Measurements from ENCODE around the gene MAMDC2.
"Not testable (repeated sequence)": the region's sequence is repeated elsewhere in the genome, so short reads cannot be mapped to it uniquely, and the experiment has no call there.

Gene MAMDC2

GRCh38 chr9:70036641-70037040 lies 7.0 kb upstream of the MAMDC2 start:
- in situ Hi-C loops (cut with MboI; ENCODE audit: low sequenced_read_pairs): no loop called here

DNA sequence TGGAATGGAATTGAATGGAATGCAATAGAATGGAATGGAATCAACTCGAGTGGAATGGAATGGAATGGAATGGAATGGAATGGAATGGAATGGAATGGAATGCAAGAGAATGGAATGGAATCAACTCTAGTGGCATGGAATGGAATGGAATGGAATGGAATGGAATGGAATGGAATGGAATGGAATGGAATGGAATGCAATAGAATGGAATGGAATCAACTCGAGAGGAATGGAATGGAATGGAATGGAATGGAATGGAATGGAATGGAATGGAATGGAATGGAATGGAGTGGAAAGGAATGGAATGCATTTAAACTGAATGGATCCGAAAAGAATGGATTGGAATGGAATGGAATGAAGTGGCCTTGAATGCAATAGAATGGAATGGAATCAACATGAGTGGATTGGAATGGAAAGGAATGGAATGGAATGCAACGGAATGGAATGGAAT lies 5.5 kb upstream of the MAMDC2 start:
- in situ Hi-C loops (cut with MboI; ENCODE audit: low sequenced_read_pairs): not testable (repeated sequence)

DNA sequence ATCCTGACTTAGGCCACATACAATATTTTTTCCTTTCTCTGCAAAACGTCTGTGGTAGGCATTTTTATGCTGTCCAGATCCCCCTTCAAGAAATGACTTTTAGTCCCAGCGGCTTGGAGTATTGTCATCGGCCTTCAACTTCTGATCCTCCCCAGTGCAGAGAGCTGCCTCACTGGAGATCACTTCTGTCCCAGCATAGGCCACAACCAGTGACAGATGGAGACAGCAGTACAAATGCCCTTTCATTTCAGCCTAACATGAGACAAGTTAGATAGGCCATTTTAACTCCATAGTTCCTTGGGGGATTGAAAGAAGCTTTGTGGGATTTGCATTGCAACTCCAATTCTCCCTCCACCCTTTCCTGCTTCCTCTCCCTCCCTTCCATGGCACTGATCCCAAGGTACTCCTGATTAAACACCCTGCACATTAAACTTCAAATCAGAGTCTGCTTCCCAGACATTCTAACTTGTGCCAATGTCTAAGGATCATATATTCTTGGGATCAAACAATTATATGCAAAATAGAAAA lies 3.2 kb upstream of the MAMDC2 start:
- in situ Hi-C loops (cut with MboI; ENCODE audit: low sequenced_read_pairs): no loop called here

GRCh38 chr9:70042461-70043215 lies 1.0 kb upstream of the MAMDC2 start:
- in situ Hi-C loops (cut with MboI; ENCODE audit: low sequenced_read_pairs): no loop called here

GRCh38 chr9:70043285-70043684 lies 363 bp upstream of the MAMDC2 start:
- in situ Hi-C loops (cut with MboI; ENCODE audit: low sequenced_read_pairs): no loop called here

DNA sequence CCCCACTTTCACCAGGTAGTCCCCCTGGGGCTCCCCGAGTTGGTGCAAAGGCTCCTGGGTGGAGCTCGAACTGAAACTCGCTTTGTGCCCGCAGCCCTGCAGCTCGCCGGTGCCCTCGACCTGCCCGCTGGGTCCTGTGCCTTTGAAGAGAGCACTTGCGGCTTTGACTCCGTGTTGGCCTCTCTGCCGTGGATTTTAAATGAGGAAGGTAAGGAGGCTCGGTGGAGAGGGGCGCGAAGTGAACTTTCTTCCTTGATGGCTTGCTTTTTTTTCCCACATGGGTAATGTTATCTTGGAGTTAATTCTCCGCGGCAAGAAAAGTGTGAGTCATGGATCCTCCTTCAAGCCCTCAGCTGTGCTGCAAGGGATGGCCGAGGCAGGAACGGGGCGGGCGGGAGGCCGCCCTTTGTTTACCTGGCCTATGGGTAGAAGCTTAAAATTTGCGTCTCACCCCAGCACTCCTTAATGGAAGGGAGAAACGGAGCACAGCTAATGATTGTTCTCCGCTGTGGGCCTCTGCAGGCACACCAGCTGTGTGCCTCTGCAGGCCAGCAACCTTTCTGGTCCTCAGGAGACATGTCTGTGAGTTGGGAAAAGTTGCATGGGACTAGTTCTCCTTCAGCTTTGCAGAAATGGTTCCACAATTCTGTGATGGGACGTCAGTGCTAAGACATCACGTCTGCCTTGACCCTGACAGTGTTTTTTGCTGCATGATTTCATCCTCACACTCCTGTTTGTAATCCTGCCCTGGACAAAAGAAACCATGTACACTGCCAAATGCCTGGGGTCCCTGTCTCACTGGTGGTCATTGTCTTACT lies 1.1 kb downstream of the MAMDC2 start:
- in situ Hi-C loops (cut with MboI; ENCODE audit: low sequenced_read_pairs): no loop called here

GRCh38 chr9:70045452-70045851 lies 1.8 kb downstream of the MAMDC2 start:
- in situ Hi-C loops (cut with MboI; ENCODE audit: low sequenced_read_pairs): no loop called here

GRCh38 chr9:70046274-70047070 lies 2.8 kb downstream of the MAMDC2 start:
- in situ Hi-C loops (cut with MboI; ENCODE audit: low sequenced_read_pairs): no loop called here

GRCh38 chr9:70049236-70049635 lies 5.6 kb downstream of the MAMDC2 start:
- in situ Hi-C loops (cut with MboI; ENCODE audit: low sequenced_read_pairs): no loop called here

DNA sequence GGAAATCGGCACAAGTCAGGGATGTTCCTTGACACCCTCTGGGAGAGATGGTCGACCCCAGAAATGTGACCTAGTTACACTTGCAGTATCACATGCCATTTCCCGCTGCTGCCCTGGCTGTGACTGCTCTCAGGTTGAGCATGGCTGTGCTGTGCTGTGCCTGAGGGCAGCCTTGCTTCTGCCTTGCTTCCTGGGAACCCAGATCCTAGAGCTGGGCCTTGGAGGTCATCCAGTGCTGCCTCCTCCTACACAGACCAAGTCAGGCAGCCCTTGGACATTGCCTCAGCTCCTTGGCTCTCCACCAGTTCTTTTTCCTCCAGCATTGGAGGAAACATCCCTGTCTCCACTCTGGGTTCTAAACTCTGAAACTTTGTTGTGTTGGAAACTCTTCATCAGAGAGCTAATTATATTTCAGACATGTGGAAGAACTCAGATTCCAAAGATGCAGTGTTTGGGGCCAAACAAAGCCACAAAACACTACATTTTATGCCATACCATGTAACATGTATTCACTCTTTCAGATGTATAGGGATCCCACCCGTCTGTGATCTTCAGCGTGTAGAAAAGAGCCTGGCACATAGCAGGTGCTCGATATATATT lies 6.1 kb downstream of the MAMDC2 start:
- in situ Hi-C loops (cut with MboI; ENCODE audit: low sequenced_read_pairs): no loop called here

DNA sequence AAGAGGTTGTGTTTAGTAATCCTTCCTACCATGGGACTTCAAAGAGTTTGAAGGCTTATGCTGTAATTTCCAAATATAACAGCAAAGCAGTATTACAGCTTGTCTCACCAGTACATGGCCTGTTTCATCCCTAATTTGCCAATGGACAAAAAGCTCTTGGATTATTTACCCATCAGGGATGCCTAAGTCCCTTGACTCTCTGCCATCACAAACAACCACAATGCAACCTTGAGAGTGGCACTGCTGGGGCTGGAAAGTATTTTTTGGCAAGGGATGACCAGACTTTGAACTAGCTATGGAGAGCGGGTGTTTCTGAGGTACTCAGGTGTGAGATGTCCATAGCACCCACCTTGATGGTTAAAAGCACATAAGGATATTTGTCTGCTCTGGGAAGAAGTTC lies 9.1 kb downstream of the MAMDC2 start:
- in situ Hi-C loops (cut with MboI; ENCODE audit: low sequenced_read_pairs): no loop called here

- in situ Hi-C loops (cut with MboI; ENCODE audit: low sequenced_read_pairs): no loop called here
These were observed 10.2 kb downstream of the MAMDC2 start for GRCh38 chr9:70053864-70054263.

DNA sequence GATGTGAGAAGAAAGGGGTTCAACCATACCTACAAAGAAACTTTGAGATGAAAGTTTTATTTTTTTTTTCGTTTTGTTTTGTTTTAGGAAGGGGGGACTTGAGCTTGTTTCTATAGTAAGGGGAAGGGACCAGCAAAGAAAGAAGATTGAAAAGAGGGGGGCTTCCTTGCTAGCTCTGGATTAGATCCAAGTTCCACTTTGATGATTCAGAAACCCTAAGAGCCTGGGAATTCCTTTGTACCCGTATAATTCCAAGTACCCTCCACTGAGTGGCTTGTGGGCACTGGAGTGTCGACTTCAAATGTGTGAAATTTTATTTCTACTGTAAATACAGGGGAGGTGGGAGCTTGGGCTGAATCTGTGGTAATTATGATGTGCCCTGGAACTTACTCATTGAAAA lies 10.9 kb downstream of the MAMDC2 start:
- in situ Hi-C loops (cut with MboI; ENCODE audit: low sequenced_read_pairs): no loop called here

GRCh38 chr9:70055406-70056210 lies 12.0 kb downstream of the MAMDC2 start:
- in situ Hi-C loops (cut with MboI; ENCODE audit: low sequenced_read_pairs): no loop called here

- in situ Hi-C loops (cut with MboI; ENCODE audit: low sequenced_read_pairs): no loop called here
These were observed 12.7 kb downstream of the MAMDC2 start for GRCh38 chr9:70056211-70056944.

DNA sequence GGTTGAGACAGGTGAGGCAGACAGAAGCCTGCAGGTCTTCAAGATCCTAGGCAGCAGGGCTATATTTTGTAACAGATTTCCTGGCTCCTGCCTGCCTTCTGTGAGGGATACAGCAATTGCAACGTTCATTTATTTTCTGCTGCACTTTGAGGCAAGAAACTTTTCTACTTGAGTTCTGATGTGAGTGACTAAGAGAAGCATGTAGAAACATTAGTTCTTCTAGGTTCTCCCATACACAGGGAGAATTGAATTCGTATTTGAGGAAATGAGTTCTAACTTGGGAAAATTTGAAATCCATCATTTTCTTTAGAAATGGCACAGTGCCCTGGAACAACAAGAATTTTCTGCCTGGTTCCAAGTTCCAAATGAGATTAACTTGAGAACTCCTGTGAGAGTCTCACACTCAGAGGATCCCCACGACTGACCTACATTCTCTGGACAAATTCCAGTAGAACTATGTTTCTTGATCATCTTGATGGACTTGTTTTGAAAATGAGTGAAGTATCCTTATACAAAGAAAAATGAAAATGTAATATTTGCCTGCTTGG lies 15.0 kb downstream of the MAMDC2 start:
- in situ Hi-C loops (cut with MboI; ENCODE audit: low sequenced_read_pairs): no loop called here

- in situ Hi-C loops (cut with MboI; ENCODE audit: low sequenced_read_pairs): no loop called here
These were observed 16.7 kb downstream of the MAMDC2 start for GRCh38 chr9:70060148-70060882.

- in situ Hi-C loops (cut with MboI; ENCODE audit: low sequenced_read_pairs): no loop called here
These were observed 17.3 kb downstream of the MAMDC2 start for GRCh38 chr9:70060883-70061507.

Measured in HL-60/S4 treated with retinoic acid at 250 ng/mL for 4 days and 3 days (cell line).